ENCODE results near the gene AFTPH. TPM values are rescaled to one million over a fixed set of nuclear protein-coding genes. Genes with fewer than 3 reads are reported as not detected.

AFTPH gene
- total RNA-seq, 2 experiments from 2014 or later: 30.6 to 31.1 TPM

GRCh38 chr2:64626146-64626809, 102.2 kb downstream of the AFTPH start:
- peaks cover 4% of the 10 kb centered on the region for H3K36me3 Mint-ChIP-seq (ENCODE audit: low read depth)
- DNase-seq (no peak), ATAC-seq (no peak)
- H3K27me3 Mint-ChIP-seq: no peaks in the 10 kb centered on the region
- no peaks in the 10 kb centered on the region for H3K9me3 Mint-ChIP-seq
- H3K27ac Mint-ChIP-seq: no peak overlapping the region
- H3K4me1 Mint-ChIP-seq (ENCODE audit: low read depth): peaks cover 2% of the 10 kb centered on the region
- CTCF ChIA-PET: interaction anchor here (1.5 to 1.9 kb wide), 4 partner anchors 10 to 17 kb away, joined by 4 to 12 read pairs (median 5); no protein-coding TSS in a partner anchor
- intact Hi-C loops (cut with micrococcal nuclease): no loop called here
- no peak overlapping the region for H3K4me3 Mint-ChIP-seq
- POLR2A ChIA-PET: interaction anchor here (0.8 kb wide), 1 partner anchor 8 kb away, joined by 3 read pairs; no protein-coding TSS in a partner anchor
- no peak for TF ChIP-seq CTCF (IDR thresholded peaks at IDR 0.05)

DNA sequence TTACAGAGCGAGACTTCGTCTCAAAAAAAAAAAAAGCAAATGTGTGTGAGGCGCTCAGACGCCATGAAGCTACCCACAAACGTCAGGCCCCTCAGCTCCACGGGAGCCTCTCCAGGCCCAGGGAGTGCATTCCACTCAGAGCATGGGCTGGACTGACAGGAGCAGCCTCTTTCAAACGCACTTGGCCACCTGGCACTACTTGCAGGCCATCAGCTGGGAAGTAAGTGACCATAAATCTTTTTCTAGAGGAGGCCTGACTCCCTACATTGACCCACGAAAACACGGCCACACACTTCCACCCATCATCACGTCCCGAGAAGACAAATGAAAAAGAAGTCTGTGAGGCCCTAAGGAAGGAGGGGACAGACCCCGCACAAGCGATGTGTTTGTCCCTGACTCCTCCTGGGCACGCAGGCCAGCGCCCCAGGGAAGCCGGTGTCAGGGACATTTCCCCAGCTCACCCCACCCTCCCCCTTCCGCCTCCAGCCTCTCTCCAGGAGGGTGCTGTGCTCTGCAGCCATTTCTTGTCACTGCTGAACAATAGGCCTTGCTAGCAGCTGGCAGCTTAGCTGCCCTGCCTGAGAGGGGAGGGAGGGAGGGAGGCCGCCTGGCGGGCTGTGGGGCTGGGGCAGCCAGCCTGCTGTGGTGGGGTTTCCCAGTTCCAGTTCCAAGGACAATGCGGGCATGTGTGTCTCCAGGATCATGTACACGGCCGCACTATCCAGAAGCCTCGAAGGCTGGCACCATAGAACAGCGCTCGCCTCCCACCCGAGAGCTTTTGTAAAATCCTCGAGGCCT, 103.0 kb downstream of the AFTPH start:
- POLR2A ChIA-PET: interaction anchor here (0.8 kb wide), 1 partner anchor 9 kb away, joined by 3 read pairs; no protein-coding TSS in a partner anchor
- Mint-ChIP-seq H3K4me1 (ENCODE audit: low read depth) (peaks cover 2% of the 10 kb centered on the region), H3K4me3 (no peak overlapping the region), H3K27ac (no peak overlapping the region), H3K9me3 (no peaks in the 10 kb centered on the region), H3K27me3 (no peaks in the 10 kb centered on the region), H3K36me3 (ENCODE audit: low read depth) (peaks cover 5% of the 10 kb centered on the region)
- no peak for DNase-seq
- intact Hi-C loops (cut with micrococcal nuclease): no loop called here
- CTCF ChIA-PET: interaction anchor here (1.0 to 2.0 kb wide), 7 partner anchors 13 to 246 kb away, joined by 3 to 8 read pairs (median 4); no protein-coding TSS in a partner anchor
- TF ChIP-seq CTCF (IDR thresholded peaks at IDR 0.05): no peak
- ATAC-seq: no peak

GRCh38 chr2:64627860-64628841, 104.0 kb downstream of the AFTPH start:
- no peak overlapping the region for H3K27ac Mint-ChIP-seq
- ATAC-seq: peak; percentile 48

GRCh38 chr2:64629329-64629781, 105.2 kb downstream of the AFTPH start:
- TF ChIP-seq CTCF (IDR thresholded peaks at IDR 0.05): no peak
- intact Hi-C loops (cut with micrococcal nuclease): no loop called here
- Mint-ChIP-seq H3K27ac (no peak overlapping the region), H3K4me1 (ENCODE audit: low read depth) (peaks cover 2% of the 10 kb centered on the region), H3K9me3 (no peaks in the 10 kb centered on the region), H3K27me3 (no peaks in the 10 kb centered on the region), H3K36me3 (ENCODE audit: low read depth) (peaks cover 14% of the 10 kb centered on the region), H3K4me3 (no peak overlapping the region)
- ATAC-seq (no peak), DNase-seq (no peak)
- CTCF ChIA-PET: interaction anchor here (0.7 to 2.0 kb wide), 4 partner anchors 17 to 244 kb away, joined by 3 to 5 read pairs (median 4); no protein-coding TSS in a partner anchor
- POLR2A ChIA-PET: interaction anchor here (0.6 to 1.0 kb wide), 2 partner anchors 15 to 510 kb away, joined by 3 read pairs; no protein-coding TSS in a partner anchor

More at GRCh38 chr2:64627860-64628841, 104.0 kb downstream of the AFTPH start:
- no peak for DNase-seq
- intact Hi-C loops (cut with micrococcal nuclease): no loop called here
- POLR2A ChIA-PET: interaction anchor here (1.3 kb wide), 1 partner anchor 9 kb away, joined by 6 read pairs; no protein-coding TSS in a partner anchor
- Mint-ChIP-seq H3K9me3 (no peaks in the 10 kb centered on the region), H3K27me3 (no peaks in the 10 kb centered on the region), H3K4me3 (no peak overlapping the region), H3K36me3 (ENCODE audit: low read depth) (peaks cover 5% of the 10 kb centered on the region), H3K4me1 (ENCODE audit: low read depth) (peaks cover 2% of the 10 kb centered on the region)
- no peak for TF ChIP-seq CTCF (IDR thresholded peaks at IDR 0.05)
- CTCF ChIA-PET: interaction anchor here (1.0 to 2.0 kb wide), 9 partner anchors 14 to 245 kb away, joined by 3 to 8 read pairs (median 4); no protein-coding TSS in a partner anchor

All from activated CD8-positive, alpha-beta T cell treated with anti-CD3 and anti-CD28 coated beads for 36 hours (primary cell).